NCI-H2107 treated with DMSO at 0.1 percent for 48 hours (cell line): ENCODE data around the gene GRK4.
"Not testable (repeated sequence)": the region's sequence is repeated elsewhere in the genome, so short reads cannot be mapped to it uniquely, and the experiment has no call there.

Experiments
- DNase-seq: peaks from one replicate; lab custom pipeline; 2025; ENCODE audit not compliant: unreplicated experiment; lab: John Stamatoyannopoulos, UW

The GRK4 gene

DNA sequence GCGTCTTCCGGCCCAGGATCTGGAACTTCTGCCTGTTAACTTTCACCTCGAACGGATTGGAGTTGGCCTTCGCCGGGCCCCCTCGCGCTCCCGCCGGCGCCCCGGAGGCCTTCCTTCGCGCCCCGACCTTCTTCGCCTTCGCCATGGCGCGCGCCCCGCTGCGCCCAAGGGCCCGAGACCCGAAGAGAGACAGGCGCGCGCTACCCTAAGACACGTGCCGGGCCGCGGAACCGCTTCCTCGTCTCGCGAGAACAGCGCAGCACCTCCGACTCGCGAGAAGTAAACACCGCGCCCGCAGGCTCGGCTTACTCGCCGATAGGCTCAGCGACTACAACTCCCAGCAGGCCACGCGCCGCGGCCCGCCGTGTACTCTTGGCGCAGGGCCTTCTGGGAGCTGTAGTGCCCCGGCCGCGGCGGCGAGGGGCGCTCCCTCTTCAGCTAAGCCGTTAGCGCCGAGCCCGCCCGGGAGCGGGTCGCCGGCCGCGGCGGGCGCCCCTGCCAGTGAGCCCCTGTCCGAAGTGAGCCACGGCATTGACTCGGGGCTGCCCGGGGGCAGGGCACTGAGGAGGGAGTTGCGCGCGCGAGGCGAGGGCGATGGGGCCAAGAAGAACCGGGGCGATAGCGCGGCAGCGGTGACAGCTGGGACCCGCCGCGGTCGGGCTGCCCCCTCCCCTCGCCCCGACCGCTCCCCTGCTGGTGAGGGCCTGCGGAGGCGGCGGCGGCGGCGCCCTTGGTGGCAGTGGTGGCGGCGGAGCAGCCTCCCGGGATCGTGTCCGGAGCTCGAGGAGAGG lies at the start of gene GRK4, which contains the start of gene NOP14:
Gene GRK4, plus strand, starts transcription at position 397 of the 791 bp plus-strand sequence. CDS start 500 bp downstream, outside the sequence.
Gene NOP14, minus strand, starts transcription at position 232 of the 791 bp plus-strand sequence. Its CDS starts 87 bp downstream, at position 145.
- peak; percentile 78 for DNase-seq

DNA sequence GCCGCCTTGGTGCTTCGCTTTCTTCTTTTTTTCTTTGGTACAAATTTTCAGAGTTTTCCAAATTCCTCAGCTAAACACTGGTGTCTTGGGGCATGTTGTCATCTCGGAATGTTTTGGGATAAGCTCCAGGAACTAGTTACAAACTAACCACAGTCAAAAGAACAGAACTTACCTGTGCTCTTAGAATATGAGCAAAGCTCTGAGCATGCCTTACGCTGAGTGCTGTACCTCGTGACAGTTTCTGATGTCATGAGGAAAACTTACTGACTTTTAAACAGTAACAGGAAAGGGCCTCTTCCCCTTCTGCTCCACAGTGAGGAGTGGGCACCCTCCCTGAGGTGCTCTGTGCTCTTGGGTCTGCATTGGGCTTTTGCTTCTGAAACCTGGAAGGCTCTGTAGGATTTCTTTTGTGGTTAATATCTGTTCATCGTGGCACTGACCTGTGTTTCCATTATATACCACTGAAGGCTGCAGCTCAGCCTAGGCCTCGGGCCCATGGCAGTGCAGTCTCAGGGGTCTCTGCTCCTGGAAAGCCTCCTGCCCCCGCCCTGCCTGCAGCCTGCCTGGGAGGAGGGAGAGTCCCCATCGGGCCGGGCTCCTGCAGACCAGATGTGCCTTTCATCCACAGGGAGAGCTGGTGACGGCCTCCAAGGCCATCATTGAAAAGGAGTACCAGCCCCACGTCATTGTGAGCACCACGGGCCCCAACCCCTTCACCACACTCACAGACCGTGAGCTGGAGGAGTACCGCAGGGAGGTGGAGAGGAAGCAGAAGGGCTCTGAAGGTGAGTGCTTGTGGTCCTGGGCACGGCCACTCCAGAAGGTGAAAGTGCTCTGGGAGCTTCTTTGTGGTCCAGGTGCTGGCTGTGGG lies 48.9 kb upstream of the GRK4 start:
- DNase-seq: no peak

DNA sequence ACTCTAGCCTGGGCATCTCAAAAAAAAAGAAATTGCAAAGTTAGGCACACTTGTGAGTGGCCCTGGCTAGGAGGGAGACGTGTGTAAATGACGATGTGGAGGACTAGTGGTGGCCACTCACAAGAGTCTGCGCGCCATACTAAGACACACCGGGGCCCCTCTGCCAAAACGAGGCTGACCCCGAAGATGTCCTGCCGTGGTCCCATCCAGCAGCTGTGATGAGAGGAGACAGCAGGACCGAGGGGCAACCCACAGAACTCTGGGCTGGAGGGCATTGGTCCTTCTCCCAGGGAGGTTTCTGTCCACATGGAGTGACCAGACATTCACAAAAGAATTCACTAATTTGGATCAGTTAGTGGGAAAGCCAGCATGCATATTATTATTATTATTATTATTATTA lies 47.6 kb upstream of the GRK4 start:
- no peak for DNase-seq

DNA sequence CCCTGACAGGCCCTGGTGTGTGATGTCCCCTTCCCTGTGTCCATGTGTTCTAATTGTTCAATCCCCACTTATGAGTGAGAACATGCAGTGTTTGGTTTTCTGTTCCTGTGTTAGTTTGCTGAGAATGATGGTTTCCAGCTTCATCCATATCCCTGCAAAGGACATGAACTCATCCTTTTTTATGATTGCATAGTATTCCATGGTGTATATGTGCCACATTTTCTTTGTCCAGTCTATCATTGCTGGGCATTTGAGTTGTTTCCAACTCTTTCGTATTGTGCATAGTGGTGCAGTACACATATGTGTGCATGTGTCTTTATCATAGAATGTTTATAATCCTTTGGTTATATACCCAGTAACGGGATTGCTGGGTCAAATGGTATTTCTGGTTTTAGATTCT lies 46.7 kb upstream of the GRK4 start:
- not testable (repeated sequence) for DNase-seq

DNA sequence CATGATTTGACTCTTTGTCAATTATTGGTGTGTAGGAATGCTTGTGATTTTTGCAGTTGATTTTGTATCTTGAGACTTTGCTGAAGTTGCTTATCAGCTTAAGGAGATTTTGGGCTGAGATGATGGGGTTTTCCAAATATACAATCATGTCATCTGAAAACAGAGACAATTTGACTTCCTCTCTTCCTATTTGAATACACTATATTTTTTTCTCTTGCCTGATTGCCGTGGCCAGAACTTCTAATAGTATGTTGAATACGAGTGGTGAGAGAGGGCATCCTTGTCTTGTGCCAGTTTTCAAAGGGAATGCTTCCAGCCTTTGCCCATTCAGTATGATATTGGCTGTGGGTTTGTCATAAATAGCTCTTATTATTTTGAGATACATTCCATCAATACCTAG lies 45.1 kb upstream of the GRK4 start:
- DNase-seq: not testable (repeated sequence)

DNA sequence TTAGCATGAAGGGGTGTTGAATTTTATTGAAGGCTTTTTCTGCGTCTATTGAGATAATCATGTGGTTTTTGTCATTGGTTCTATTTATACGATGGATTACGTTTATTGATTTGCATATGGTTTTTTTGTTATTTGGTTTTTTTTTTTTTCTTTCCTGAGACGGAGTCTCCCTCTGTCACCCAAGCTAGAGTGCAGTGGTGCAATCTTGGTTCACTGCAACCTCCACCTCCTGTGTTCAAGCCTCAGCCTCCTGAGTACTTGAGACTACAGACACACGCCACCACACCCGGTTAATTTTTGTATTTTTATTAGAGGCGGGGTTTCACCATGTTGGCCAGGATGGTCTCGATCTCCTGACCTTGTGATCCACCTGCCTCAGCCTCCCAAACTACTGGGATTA lies 44.7 kb upstream of the GRK4 start:
- not testable (repeated sequence) for DNase-seq

DNA sequence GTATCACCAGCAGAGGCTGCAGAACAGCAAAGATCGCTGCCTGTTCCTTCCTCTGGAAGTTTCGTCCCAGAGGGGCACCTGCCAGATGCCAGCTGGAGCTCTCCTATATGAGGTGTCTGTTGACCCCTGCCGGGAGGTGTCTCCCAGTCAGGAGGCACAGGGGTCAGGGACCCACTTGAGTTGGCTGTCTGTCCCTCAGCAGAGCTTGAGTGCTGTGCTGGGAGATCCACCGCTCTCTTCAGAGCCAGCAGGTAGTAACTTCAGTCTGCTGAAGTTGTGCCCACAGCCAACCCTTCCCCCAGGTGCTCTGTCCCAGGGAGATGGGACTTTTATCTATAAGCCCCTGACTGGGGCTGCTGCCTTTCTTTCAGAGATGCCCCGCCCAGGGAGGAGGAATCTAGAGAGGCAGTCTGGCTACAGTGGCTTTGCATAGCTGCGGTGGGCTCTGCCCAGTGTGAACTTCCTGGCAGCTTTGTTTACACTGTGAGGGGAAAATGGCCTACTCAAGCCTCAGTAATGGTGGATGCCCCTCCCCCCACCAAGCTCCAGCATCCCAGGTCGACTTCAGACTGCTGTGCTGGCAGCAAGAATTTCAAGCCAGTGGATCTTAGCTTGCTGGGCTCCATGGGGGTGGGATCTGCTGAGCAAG lies 40.8 kb upstream of the GRK4 start:
- DNase-seq: not testable (repeated sequence)

DNA sequence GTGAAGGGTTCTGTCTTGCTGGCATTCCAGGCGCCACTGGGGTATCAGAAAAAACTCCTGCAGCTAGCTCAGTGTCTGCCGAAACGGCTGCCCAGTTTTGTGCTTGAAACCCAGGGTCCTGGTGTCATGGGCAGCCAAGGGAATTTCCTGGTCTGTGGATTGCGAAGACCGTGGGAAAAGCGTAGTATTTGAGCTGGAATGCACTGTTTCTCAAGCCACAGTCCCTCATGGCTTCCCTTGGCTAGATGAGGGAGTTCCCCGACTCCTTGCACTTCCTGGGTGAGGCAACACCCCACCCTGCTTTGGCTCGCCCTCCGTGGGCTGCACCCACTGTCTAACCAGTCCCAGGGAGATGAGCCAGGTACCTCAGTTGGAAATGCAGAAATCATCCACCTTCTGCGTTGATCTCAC lies 40.2 kb upstream of the GRK4 start:
- DNase-seq: no peak

DNA sequence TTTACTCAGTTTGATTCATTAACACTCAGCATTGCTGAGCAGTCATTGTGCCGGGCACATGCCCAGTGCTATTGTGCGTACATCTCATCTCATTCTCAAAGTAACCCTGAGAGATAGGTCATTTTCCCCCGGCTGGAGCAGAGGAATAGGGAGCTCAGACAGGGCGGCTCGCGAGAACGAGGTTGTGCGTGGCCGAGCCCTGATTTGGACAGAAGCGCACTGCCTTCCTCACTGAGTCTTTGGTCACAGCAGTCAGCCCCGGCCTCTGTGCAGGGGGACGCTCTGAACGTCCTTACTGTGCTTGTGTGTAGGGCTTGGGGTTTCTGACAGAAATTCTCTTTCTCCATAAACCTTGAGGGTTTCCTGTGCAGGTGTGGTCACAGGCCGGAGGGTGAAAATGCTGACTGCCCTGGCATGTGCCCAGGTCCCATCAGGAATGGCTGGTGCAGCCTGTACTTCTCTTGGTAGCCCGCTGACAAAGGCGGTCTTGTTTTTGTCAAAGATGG lies 39.6 kb upstream of the GRK4 start:
- DNase-seq: no peak

DNA sequence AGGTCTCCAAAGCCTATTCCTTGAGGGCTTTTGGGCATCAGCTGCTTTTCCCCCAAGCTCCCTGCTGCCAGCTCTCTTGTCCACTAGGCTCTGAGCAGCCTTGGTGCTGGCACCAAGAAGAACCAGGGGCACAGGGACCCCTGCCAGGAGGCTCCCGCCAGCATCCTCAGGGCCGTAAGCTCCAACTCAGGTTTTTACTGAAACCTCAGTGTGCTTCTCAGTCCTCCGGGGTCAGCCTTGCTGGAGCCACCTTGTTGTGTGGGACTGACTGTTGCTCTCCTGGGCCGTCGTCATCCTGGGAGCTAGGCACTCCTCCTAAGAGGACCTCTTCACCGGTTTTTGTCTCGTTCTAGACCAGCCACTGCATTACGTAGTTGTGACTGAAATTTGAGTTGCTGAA lies 39.1 kb upstream of the GRK4 start:
- no peak for DNase-seq

DNA sequence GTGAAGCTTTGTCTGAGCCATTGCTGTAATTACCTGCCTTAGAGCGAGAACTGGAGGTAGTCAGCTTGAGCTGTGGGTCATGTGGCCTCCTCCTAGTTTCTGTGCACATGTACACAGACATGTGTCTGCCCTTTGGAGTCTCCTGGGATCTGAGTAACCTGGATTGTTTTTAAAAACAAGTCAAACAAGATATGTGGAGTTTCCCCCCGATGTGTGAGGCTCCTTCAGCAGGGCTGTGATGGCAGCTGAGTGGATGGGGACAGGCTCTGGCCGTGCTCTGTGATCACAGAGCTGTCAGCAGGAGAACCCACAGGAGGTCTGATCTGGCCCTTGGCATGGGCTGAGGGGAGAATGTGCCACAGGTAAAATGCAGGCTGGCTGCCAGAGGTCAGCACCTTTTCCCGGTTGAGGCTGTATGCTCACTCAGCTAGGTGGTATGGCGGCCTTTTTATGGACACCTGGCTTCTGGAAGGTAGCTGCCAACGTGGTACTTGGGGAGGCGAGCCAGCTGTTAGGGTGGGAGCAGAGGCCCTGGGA lies 38.5 kb upstream of the GRK4 start:
- no peak for DNase-seq

DNA sequence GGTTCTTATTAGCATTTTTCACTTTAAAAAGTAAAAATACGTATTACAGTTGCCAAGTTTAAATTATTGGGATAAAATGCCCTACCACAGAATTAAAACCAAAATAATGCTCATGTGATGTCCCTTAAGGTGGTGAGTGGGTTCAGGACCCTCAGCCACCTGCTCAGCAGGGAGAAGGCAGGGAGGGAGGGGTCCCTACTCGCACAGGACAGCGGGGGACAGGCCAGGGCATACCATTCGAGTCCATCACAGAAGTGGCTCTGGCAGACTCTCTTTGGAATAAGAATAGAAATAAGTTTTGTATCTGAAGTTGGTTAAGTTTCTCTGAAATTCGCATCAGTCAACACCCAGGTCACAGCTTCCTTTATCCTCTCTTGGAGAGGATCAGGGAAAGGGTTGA lies 37.9 kb upstream of the GRK4 start:
- no peak for DNase-seq

DNA sequence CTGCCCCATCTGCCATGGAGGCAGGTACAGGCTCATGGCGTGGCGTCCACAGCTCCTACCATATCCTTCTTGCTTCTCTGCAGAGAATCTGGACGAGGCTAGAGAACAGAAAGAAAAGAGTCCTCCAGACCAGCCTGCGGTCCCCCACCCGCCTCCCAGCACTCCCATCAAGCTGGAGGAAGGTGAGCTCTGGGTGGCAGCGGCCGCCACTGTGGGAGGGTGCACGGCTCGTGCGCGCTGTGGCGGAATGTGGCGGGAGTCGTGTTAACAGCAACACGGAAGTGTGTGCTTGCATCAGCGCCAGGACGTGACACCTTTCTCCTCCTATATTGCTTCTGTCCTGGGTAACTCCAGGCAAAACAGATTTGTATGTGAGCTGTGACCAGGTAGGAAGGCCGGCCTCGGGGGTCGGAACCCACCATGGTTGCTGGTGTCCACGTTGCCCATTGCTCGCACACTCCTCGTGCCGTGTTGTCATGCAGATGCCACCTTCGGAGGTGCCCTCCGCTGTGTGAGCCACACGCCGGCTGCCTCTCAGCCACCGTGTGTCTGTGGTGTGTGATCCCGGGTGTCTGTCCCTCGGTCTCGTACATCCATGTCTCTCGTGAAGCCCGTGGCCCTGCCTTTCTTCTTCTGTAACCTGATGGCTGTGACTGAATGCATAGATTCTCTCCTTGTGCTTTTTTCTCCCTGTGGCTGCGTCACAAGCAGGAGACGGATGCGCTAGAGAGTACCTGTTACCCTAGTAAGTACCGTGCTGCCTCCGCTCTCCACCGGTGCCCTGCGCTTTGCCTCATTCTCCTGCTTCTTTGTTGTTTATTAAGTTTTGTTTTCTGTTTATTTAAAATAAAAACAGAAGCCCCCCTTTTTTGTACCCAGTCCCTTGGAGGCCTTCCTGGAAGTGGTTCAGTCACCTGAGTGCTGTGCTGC lies 37.2 kb upstream of the GRK4 start:
- DNase-seq: no peak

DNA sequence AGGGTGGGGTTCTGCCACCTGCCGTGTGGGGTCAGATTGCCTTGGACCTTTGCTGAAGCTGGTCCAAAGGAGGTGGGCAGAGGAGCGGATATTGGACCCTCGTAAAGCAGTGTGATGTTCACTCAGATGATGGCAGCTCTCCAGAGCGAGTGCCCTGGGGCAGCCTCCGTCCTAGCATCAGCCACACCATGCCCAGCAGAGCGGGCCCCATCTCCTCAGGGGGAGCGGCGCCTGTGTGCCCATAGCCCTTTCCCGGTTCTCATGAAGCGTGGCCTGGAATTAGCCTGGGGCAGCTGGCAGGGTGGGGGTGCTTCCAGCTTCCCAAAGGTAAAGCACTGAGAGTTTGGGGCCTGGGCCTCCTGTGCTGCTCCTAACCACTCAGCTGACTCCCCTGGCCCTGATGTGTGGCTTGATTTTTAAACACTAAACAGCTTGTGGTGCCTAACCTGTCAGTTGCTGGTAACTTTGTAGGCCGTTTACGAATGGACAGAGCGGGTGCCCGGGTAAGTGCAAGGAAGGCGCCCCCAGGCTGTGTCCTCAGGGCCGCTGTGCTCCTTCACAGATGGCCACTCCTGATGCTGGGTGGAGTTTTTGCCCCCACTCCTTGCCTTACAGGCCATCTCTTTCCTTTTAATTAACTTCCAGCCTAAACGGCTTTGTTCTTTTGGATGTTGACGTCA lies 36.2 kb upstream of the GRK4 start:
- DNase-seq: no peak

DNA sequence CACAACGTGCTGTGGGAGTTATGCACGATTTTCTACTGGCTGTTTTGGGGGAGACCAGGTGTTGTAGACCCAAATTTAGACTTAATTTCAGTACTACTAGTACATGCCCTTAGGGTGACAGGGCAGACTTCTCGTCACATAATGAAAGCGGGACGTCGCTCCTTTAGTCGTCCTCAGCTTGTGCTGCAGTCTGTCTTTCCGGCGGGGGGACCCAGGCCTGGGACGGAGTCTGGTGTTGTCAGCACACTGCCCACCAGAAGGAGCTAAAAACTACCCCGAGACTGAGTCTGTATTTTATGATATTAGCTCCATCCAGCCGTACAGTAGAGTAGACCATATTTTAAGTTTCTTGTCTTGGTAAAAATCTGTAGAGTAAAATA lies 35.7 kb upstream of the GRK4 start:
- DNase-seq: no peak

DNA sequence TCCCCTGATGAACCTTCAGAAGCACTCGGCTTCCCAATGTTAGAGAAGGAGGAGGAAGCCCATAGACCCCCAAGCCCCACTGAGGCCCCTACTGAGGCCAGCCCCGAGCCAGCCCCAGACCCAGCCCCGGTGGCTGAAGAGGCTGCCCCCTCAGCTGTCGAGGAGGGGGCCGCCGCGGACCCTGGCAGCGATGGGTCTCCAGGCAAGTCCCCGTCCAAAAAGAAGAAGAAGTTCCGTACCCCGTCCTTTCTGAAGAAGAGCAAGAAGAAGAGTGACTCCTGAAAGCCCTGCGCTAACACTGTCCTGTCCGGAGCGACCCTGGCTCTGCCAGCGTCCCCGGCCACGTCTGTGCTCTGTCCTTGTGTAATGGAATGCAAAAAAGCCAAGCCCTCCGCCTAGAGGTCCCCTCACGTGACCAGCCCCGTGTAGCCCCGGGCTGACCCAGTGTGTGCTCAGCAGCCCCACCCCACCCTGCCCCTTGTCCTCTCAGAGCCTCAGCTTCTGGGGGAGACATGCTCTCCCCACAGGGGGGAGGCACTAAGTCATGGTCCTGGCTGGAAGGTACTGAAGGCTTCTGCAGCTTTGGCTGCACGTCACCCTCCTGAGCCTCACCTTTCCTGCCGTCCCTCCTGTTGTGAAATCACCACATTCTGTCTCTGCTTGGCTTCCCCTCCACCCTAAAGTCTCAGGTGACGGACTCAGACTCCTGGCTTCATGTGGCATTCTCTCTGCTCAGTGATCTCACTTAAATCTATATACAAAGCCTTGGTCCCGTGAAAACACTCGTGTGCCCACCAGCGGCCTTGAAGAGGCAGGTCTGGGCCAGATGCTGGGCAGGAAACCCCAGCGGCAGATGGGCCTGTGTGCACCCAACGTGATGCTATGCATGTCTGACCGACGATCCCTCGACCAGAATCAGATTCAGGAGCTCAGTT lies 34.9 kb upstream of the GRK4 start:
- DNase-seq: no peak

DNA sequence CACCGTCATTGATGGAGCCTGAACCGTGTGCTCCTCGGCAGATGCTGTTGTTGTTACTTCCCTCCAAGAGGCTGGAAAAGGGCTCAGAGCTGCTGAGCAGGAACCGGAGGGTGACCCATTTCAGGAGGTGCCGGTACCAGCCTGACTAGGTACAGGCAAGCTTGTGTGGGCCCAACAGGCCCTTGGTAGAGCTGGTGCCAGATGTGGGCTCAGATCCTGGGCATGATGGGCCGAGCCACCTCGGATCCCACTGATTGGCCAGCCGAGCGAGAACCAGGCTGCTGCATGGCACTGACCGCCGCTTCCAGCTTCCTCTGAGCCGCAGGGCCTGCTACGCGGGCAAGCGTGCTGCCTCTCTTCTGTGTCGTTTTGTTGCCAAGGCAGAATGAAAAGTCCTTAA lies 33.9 kb upstream of the GRK4 start:
- no peak for DNase-seq

DNA sequence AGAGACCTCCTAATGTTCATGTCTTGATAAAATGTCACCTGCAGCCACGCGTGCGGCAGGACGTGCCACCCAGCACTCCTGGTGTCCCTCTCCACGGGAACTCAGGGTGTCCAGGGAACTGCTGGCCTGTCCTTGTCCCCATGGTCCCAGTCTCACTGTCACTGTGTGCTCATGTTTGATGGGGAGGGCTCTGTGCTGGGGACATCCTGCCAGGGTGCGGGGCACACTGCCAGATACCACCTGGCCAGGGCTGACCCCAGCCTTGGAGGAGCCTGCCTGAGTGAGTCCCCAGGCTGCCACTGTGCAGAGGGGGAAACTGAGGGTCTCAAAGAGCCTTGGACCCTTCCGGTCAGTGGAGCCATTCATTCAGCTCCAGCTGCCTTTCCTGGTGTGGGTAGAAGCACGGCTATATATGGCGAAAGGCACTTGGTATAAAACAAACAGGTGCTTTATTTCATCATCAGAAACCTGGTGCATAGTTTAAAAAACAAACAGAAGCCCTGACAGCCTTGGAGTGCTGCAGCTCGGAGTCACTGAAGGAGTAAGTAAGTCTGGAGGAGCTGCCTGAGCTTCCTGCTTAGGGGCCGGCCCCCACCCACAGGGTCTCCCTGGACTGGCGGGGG lies 33.1 kb upstream of the GRK4 start:
- peak; percentile 48 for DNase-seq
